Mesothelial cell of epicardium (in vitro differentiated cells): ENCODE results near the gene KRTAP4-11. TPM values are rescaled to one million over a fixed set of nuclear protein-coding genes. Genes with fewer than 3 reads are reported as not detected.
"Not testable (repeated sequence)": the region's sequence is repeated elsewhere in the genome, so short reads cannot be mapped to it uniquely, and the experiment has no call there.

ENCODE experiments used
- DNase-seq, 2 experiments: peaks; one replicate each; pipeline ENCODE4 v3.0.0; 2021; ENCODE audit warnings: low spot score in 2 of 2; ENCODE audit not compliant: unreplicated experiment in 2 of 2
- H3K27ac Mint-ChIP-seq: 2 replicates; pipeline ENCODE4 v1.8.0; 2021; ENCODE audit warnings: mixed read lengths
- H3K27me3 Mint-ChIP-seq: 2 replicates; pipeline ENCODE4 v1.8.0; 2021; ENCODE audit warnings: low read depth, mixed read lengths
- H3K36me3 Mint-ChIP-seq: 2 replicates; pipeline ENCODE4 v1.8.0; 2021; ENCODE audit warnings: mixed read lengths
- H3K4me1 Mint-ChIP-seq: 2 replicates; pipeline ENCODE4 v1.8.0; 2021; ENCODE audit warnings: mixed read lengths
- H3K4me3 Mint-ChIP-seq: 2 replicates; pipeline ENCODE4 v1.8.0; 2021; ENCODE audit warnings: mild to moderate bottlenecking, moderate library complexity, mixed read lengths
- H3K9me3 Mint-ChIP-seq: 2 replicates; pipeline ENCODE4 v1.8.0; 2021; ENCODE audit warnings: mixed read lengths
- total RNA-seq: library from RNA; stranded (reverse); gene quantifications from 3 replicates; pipeline ENCODE4 v1.2.1, GENCODE V29; 2021
- TF ChIP-seq, protein P1 (sequence below): fragments of 200-600 bp; sonication (generic); IDR thresholded peaks from one replicate; pipeline ENCODE4 v1.5.0; 2021; ENCODE audit warnings: antibody characterized with exemption; ENCODE audit not compliant: unreplicated experiment

KRTAP4-11 gene
- total RNA-seq, 1 donor from 2014 or later, result not detected

DNA sequence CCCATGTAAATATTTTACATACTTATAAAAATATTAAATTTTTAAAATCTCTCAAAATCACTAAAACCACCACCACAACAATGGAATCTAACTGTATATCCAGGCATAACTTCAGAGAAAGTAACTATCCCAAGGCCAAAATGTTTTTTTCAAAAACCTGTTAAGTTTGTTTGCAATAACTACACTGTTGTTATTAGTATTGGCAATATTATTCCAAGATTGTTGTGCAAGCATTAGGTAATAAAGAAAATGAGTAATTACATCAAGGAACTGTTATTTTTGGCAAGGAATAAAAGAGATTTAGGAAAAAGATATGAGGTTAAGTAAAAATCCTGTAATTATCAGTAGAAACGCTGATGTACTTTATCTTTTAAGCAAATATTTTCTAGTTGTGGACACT, 9.2 kb upstream of the KRTAP4-11 start:
- no peak for DNase-seq
- TF ChIP-seq, protein P1, sequence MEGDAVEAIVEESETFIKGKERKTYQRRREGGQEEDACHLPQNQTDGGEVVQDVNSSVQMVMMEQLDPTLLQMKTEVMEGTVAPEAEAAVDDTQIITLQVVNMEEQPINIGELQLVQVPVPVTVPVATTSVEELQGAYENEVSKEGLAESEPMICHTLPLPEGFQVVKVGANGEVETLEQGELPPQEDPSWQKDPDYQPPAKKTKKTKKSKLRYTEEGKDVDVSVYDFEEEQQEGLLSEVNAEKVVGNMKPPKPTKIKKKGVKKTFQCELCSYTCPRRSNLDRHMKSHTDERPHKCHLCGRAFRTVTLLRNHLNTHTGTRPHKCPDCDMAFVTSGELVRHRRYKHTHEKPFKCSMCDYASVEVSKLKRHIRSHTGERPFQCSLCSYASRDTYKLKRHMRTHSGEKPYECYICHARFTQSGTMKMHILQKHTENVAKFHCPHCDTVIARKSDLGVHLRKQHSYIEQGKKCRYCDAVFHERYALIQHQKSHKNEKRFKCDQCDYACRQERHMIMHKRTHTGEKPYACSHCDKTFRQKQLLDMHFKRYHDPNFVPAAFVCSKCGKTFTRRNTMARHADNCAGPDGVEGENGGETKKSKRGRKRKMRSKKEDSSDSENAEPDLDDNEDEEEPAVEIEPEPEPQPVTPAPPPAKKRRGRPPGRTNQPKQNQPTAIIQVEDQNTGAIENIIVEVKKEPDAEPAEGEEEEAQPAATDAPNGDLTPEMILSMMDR, result no peak

DNA sequence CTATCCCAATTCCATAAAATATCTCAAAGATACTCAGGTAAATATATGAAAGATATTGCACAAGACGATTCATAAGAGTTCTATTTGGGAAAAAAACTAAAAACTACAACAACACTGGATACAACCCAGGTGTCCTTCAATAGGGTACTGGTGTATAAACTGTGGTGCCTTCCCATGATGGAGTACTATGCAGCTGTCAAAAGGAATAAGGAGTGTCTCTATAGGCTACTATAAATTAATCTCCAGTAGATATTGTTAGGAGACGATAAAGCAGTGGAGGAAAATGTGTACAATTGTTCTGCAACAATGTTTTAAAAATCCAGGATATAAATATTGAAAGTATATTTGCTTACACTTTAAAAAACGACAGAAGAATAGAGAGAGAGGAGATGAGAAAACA, 8.2 kb upstream of the KRTAP4-11 start:
- Mint-ChIP-seq H3K27me3 (peaks cover 4% of the 10 kb centered on the region), H3K36me3 (peaks cover 2% of the 10 kb centered on the region), H3K9me3 (peaks cover 27% of the 10 kb centered on the region), H3K27ac (no peak overlapping the region), H3K4me1 (peaks cover 11% of the 10 kb centered on the region), H3K4me3 (no peak overlapping the region)
- TF ChIP-seq, protein P1, result no peak
- DNase-seq, result no peak

More for the DNA sequence above, 9.2 kb upstream of the KRTAP4-11 start:
- no peak overlapping the region for H3K4me3 Mint-ChIP-seq
- H3K27ac Mint-ChIP-seq, result no peak overlapping the region
- H3K9me3 Mint-ChIP-seq, result peaks cover 27% of the 10 kb centered on the region
- peaks cover 2% of the 10 kb centered on the region for H3K36me3 Mint-ChIP-seq
- peaks cover 4% of the 10 kb centered on the region for H3K27me3 Mint-ChIP-seq
- peaks cover 11% of the 10 kb centered on the region for H3K4me1 Mint-ChIP-seq

DNA sequence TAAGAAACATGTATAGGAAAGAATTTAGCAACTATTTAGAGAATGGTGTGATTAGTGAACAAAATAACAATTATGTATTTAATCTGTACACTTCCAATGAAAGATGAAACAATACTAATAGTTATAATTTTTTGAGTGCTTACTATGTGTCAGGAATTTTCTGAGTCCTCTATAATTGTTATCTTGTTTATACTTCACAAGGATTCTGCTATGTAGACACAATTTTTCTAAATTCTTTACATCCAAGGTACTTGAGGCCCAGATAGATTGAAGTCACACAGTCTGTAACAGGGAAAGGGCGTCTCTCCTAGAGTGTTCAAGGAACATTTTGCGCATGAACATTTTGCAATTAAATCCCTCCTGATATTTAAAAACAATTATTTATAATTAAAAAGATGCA, 6.9 kb upstream of the KRTAP4-11 start:
- TF ChIP-seq, protein P1, result no peak
- H3K36me3 Mint-ChIP-seq, result peaks cover 2% of the 10 kb centered on the region
- H3K27ac Mint-ChIP-seq, result no peak overlapping the region
- DNase-seq, result no peak
- H3K27me3 Mint-ChIP-seq, result peaks cover 4% of the 10 kb centered on the region
- peaks cover 12% of the 10 kb centered on the region for H3K4me1 Mint-ChIP-seq
- H3K4me3 Mint-ChIP-seq, result no peak overlapping the region
- H3K9me3 Mint-ChIP-seq, result peaks cover 27% of the 10 kb centered on the region

DNA sequence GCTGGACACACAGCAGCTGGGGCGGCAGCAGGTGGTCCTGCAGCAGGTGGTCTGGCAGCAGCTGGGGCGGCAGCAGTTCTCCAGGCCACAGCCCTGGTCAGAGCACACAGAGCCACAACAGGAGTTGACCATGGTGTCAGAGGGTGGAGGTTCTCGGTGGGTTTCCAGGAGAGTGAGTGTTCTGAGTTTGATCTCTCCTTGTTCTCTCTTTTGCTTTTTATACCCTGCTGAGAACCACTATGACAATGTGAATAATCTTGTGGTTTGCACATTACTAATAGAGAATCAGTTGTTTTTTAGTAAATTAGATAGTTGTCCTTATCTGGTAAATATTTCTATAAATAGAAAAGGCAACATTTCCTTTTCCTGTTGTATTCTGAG, 5.8 kb upstream of the KRTAP4-11 start, which contains the start of gene KRTAP4-12:
Gene KRTAP4-12 (minus strand): TSS at position 192 of the 381 bp plus-strand sequence. CDS start 60 bp downstream, at position 132.
- H3K27me3 Mint-ChIP-seq, DNase-seq, H3K36me3 Mint-ChIP-seq, H3K4me3 Mint-ChIP-seq, H3K27ac Mint-ChIP-seq: not testable (repeated sequence)
- H3K4me1 Mint-ChIP-seq, result peaks cover 16% of the 10 kb centered on the region
- H3K9me3 Mint-ChIP-seq, result peaks cover 19% of the 10 kb centered on the region

DNA sequence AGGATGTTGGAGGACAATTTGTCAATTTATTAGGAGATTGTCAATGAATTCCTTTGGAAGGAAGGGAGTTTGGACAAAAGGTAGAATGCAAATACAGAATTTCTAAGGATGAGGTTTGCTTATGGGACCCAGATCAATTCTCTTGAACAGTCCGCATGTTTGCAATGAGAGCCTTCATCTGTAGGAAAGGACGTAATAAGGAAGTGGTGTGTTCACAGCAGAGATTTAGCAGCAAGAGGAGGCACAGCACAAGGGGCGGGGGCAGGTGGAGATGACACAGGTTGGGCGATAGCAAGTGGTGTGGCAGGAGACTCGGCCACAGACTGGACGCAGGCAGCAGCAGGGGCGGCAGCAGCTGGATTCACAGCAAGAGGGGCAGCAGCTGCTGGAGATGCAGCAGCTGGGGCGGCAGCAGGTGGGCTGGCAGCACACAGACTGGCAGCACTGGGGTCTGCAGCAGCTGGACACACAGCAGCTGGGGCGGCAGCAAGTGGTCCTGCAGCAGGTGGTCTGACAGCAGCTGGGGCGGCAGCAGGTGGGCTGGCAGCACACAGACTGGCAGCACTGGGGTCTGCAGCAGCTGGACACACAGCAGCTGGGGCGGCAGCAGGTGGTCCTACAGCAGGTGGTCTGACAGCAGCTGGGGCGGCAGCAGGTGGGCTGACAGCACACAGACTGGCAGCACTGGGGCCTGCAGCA, 5.3 kb upstream of the KRTAP4-11 start:
- H3K4me1 Mint-ChIP-seq, result peaks cover 20% of the 10 kb centered on the region
- not testable (repeated sequence) for H3K36me3 Mint-ChIP-seq, H3K27ac Mint-ChIP-seq, DNase-seq, H3K27me3 Mint-ChIP-seq, H3K4me3 Mint-ChIP-seq
- H3K9me3 Mint-ChIP-seq, result peaks cover 15% of the 10 kb centered on the region

DNA sequence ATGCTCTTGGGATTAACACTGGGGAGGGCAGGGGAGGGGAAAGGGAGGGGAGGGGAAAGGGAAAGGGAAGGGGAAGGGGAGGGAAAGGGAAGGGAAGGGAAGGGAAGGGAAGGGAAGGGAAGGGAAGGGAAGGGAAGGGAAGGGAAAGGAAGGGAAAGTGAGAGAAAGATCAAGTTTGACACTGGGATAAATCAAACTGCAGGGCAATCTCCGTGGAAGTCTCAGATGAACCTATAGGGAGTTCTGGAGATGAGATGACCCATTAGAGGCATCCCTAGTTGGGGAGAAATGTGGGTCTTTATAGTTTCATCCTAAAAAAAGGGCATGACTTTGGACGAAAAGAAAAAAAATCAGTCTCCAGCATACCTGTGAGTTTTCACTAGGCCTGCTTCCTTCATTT, 3.6 kb upstream of the KRTAP4-11 start:
- no peaks in the 10 kb centered on the region for H3K36me3 Mint-ChIP-seq
- H3K27me3 Mint-ChIP-seq, result peaks cover 10% of the 10 kb centered on the region
- no peak overlapping the region for H3K4me3 Mint-ChIP-seq
- peaks cover 10% of the 10 kb centered on the region for H3K9me3 Mint-ChIP-seq
- no peak overlapping the region for H3K27ac Mint-ChIP-seq
- H3K4me1 Mint-ChIP-seq, result peaks cover 28% of the 10 kb centered on the region
- no peak for DNase-seq
- TF ChIP-seq, protein P1, result no peak

DNA sequence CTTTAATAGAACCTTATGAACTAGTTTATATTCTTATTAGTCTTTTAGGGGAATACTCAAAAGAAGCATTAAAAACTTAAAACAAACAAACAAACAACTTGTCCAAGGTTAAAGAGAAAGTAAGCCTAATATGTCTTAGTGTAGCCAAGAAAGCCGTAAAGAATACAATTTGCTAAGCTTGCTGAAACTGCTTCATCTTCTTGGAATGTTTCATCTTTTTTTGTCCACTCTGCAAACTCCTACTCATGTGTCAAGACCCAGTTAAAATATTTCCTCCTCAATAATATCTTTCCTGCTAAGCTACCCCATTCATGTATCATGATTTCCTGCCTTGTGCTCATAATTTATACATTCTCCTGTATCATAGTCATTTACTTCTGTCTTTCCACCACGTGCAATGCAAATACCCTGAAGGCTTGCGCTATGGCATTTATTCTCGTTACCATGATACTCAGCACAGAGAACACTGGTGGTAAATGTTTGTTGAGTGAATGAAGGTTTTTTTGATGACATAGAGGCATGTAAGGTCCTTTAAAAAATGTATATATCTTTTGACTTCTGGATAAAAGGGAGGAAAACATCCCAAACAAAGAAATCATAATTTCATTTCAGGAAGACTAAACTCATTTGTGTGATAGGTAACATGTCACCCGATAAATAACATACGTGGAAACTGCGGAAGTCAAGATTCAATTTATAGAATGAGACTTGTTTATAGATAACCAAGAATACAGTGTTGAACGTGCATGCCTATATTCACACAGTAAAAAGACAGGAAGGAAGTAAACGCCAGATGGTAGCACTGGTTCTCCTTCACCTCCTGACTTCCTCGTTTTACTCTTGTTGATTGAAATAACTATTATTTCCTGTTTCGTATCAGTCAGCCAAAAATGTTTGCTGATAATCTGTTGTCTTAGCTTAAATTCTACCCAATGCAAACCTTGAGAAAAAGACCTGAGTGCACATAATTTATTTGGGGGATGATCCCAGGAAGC, 1.8 kb upstream of the KRTAP4-11 start:
- Mint-ChIP-seq H3K27ac (peak overlapping the region; percentile 62), H3K27me3 (peaks cover 10% of the 10 kb centered on the region), H3K4me1 (peaks cover 44% of the 10 kb centered on the region)
- H3K4me3 Mint-ChIP-seq, DNase-seq, H3K9me3 Mint-ChIP-seq, H3K36me3 Mint-ChIP-seq: not testable (repeated sequence)
